Endodermal cell (in vitro differentiated cells): ENCODE measurements around the gene WDR86. TPM values are rescaled to one million over a fixed set of nuclear protein-coding genes. Genes with fewer than 3 reads are reported as not detected.

Source experiments
- DNase-seq: peaks from one replicate; pipeline ENCODE4 v3.0.0-alpha.2; 2017
- H3K27ac ChIP-seq: 2 replicates; pipeline ENCODE4 v1.5.1; 2013; ENCODE audit warnings: mild to moderate bottlenecking, low read depth, low read length, moderate library complexity
- H3K27me3 ChIP-seq: 2 replicates; pipeline ENCODE4 v1.6.1; 2013; ENCODE audit warnings: mild to moderate bottlenecking, low read length, moderate library complexity; ENCODE audit not compliant: insufficient read depth, control insufficient read depth, poor library complexity, severe bottlenecking
- H3K36me3 ChIP-seq: 2 replicates; pipeline ENCODE4 v1.7.0; 2013; ENCODE audit warnings: mild to moderate bottlenecking, low read length, moderate library complexity; ENCODE audit not compliant: control insufficient read depth, insufficient read depth
- H3K4me1 ChIP-seq: one replicate; pipeline ENCODE4 v1.7.0; 2013; ENCODE audit warnings: low read length; ENCODE audit not compliant: control insufficient read depth, insufficient read depth
- H3K4me3 ChIP-seq: 2 replicates; pipeline ENCODE4 v1.5.1; 2013; ENCODE audit warnings: mild to moderate bottlenecking, low read length, moderate library complexity
- H3K9ac ChIP-seq: 2 replicates; pipeline ENCODE4 v1.6.1; 2013; ENCODE audit warnings: mild to moderate bottlenecking, low read length, moderate library complexity; ENCODE audit not compliant: poor library complexity, severe bottlenecking; ENCODE audit errors: extremely low read depth
- H3K9me3 ChIP-seq: 2 replicates; pipeline ENCODE4 v1.6.1; 2013; ENCODE audit warnings: mild to moderate bottlenecking, low read length, moderate library complexity; ENCODE audit not compliant: control insufficient read depth
- H3K27ac Mint-ChIP-seq: 2 replicates; pipeline ENCODE4 v1.8.0; 2020; ENCODE audit warnings: mixed read lengths
- H3K27me3 Mint-ChIP-seq: 2 replicates; pipeline ENCODE4 v1.8.0; 2021; ENCODE audit warnings: mild to moderate bottlenecking, mixed read lengths; ENCODE audit not compliant: insufficient read depth
- H3K36me3 Mint-ChIP-seq: 2 replicates; pipeline ENCODE4 v1.8.0; 2020; ENCODE audit warnings: low read depth, mixed read lengths
- H3K4me1 Mint-ChIP-seq: 2 replicates; pipeline ENCODE4 v1.8.0; 2020; ENCODE audit warnings: mixed read lengths
- H3K4me3 Mint-ChIP-seq: 2 replicates; pipeline ENCODE4 v1.8.0; 2020; ENCODE audit warnings: mild to moderate bottlenecking, moderate library complexity, mixed read lengths
- H3K9me3 Mint-ChIP-seq: 2 replicates; pipeline ENCODE4 v1.8.0; 2020; ENCODE audit warnings: mild to moderate bottlenecking, mixed read lengths
- WGBS, 2 experiments: methylation state at CpG; one replicate each; pipeline versions ENCODE4 v1.1.5 to v1.1.7; 2013; ENCODE audit warnings: missing lambda C conversion rate in 2 of 2, mixed read lengths in 1 of 2; ENCODE audit not compliant: insufficient coverage in 1 of 2, insufficient read length in 1 of 2; 5-methylcytosine and 5-hydroxymethylcytosine counted together
- total RNA-seq, 2 donors: library from RNA; stranded (reverse); fragmentation: NEBNext Ultra II Directional in 1 of 2; extraction: Animal tissue kit (Norgen Biotek cat#: 25700) in 1 of 2; gene quantifications; 2 replicates in 1 of 2; 3 replicates in 1 of 2; pipeline ENCODE4 v1.2.1, GENCODE V29; 2021
- TF ChIP-seq, protein P1 (sequence below): fragments of 200-600 bp; sonication (generic); conservative IDR thresholded peaks from 2 replicates; pipeline ENCODE4 v1.5.0; 2021; ENCODE audit warnings: antibody characterized with exemption, mild to moderate bottlenecking

WDR86 gene
- total RNA-seq, 2 donors from 2014 or later: 83.3 to 94.2 TPM

DNA sequence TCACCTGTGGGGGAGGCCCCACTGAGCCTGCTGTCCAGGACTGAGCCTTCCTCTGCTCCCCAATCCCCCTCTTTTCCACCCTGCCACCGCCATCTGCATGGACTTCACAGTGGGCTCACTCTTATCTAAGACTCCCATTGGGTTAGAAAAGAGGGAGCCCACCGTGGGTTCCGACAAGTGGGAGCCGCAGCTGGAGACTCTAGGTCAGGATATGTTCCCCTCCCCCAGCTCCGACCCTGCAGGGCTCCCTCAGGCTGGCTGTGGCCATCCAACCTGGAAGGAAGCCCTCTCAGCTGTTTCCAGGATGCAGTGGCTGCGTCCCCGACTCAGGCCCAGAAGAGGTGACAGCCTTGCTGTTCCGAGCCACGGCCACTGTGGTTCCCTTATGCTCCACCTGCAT, 4.8 kb downstream of the WDR86 start:
- no peaks in the 10 kb centered on the region for H3K9me3 ChIP-seq
- H3K4me3 Mint-ChIP-seq: no peak overlapping the region
- WGBS, 2 experiments: 86 to 95% methylated on average over 5 to 9 of the region's 9 CpGs
- TF ChIP-seq, protein P1, sequence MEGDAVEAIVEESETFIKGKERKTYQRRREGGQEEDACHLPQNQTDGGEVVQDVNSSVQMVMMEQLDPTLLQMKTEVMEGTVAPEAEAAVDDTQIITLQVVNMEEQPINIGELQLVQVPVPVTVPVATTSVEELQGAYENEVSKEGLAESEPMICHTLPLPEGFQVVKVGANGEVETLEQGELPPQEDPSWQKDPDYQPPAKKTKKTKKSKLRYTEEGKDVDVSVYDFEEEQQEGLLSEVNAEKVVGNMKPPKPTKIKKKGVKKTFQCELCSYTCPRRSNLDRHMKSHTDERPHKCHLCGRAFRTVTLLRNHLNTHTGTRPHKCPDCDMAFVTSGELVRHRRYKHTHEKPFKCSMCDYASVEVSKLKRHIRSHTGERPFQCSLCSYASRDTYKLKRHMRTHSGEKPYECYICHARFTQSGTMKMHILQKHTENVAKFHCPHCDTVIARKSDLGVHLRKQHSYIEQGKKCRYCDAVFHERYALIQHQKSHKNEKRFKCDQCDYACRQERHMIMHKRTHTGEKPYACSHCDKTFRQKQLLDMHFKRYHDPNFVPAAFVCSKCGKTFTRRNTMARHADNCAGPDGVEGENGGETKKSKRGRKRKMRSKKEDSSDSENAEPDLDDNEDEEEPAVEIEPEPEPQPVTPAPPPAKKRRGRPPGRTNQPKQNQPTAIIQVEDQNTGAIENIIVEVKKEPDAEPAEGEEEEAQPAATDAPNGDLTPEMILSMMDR: no peak
- peaks cover 3% of the 10 kb centered on the region for H3K4me1 ChIP-seq
- H3K9ac ChIP-seq: no peak overlapping the region
- H3K4me1 Mint-ChIP-seq: peaks cover 13% of the 10 kb centered on the region
- H3K9me3 Mint-ChIP-seq: no peaks in the 10 kb centered on the region
- no peak overlapping the region for H3K27ac ChIP-seq
- H3K4me3 ChIP-seq: no peak overlapping the region
- DNase-seq: peak; percentile 48
- no peaks in the 10 kb centered on the region for H3K27me3 Mint-ChIP-seq
- H3K36me3 ChIP-seq: peaks cover 12% of the 10 kb centered on the region
- H3K27me3 ChIP-seq: no peaks in the 10 kb centered on the region
- peaks cover 37% of the 10 kb centered on the region for H3K36me3 Mint-ChIP-seq
- H3K27ac Mint-ChIP-seq: peak overlapping the region; percentile 44

- H3K27me3 Mint-ChIP-seq: no peaks in the 10 kb centered on the region
- WGBS, 2 experiments: 92 to 100% methylated on average over 3 to 18 of the region's 18 CpGs
- DNase-seq: peak; percentile 32
- peaks cover 44% of the 10 kb centered on the region for H3K36me3 Mint-ChIP-seq
- no peaks in the 10 kb centered on the region for H3K27me3 ChIP-seq
- no peak overlapping the region for H3K9ac ChIP-seq
- peaks cover 13% of the 10 kb centered on the region for H3K4me1 Mint-ChIP-seq
- peak overlapping the region; percentile 44 for H3K27ac Mint-ChIP-seq
- H3K4me3 Mint-ChIP-seq: no peak overlapping the region
- H3K36me3 ChIP-seq: peaks cover 12% of the 10 kb centered on the region
- H3K27ac ChIP-seq: no peak overlapping the region
- no peaks in the 10 kb centered on the region for H3K9me3 ChIP-seq
- H3K9me3 Mint-ChIP-seq: no peaks in the 10 kb centered on the region
- H3K4me1 ChIP-seq: peaks cover 3% of the 10 kb centered on the region
- TF ChIP-seq, protein P1: no peak
- no peak overlapping the region for H3K4me3 ChIP-seq
Observed at GRCh38 chr7:151404216-151405011, 5.4 kb downstream of the WDR86 start.

DNA sequence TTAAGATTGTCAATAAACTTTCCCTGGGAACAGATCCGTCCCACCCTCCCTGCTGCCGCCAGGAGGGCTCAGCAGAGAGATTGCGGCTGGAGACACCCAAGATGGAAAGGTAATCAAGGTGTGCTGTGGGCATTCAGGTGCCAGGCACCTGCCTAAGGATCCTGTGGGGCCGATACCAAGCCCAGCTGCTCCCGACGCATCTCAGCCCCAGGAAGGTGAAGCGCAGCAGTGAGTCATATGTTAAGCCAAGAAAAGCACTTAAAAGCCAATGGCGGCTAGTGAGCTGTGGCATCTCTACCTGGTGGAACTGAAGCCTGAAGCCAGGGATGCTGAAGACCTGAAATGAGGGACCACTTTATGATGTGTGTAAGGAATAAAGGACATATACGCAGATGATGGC, 6.1 kb downstream of the WDR86 start:
- Histone ChIP-seq H3K27ac (no peak overlapping the region), H3K9me3 (no peaks in the 10 kb centered on the region), H3K36me3 (peaks cover 16% of the 10 kb centered on the region), H3K27me3 (no peaks in the 10 kb centered on the region), H3K4me1 (peaks cover 3% of the 10 kb centered on the region), H3K9ac (no peak overlapping the region), H3K4me3 (no peak overlapping the region)
- H3K9me3 Mint-ChIP-seq: no peaks in the 10 kb centered on the region
- no peak overlapping the region for H3K4me3 Mint-ChIP-seq
- peaks cover 13% of the 10 kb centered on the region for H3K4me1 Mint-ChIP-seq
- DNase-seq: peak; percentile 22
- H3K27ac Mint-ChIP-seq: no peak overlapping the region
- TF ChIP-seq, protein P1: no peak
- 92 to 93% methylated on average over 7 to 9 of the region's 9 CpGs for WGBS, 2 experiments
- H3K36me3 Mint-ChIP-seq: peaks cover 49% of the 10 kb centered on the region
- no peaks in the 10 kb centered on the region for H3K27me3 Mint-ChIP-seq
